Measurements from ENCODE around the gene SMARCA4. TPM values are rescaled to one million over a fixed set of nuclear protein-coding genes. Genes with fewer than 3 reads are reported as not detected.
"Not testable (repeated sequence)": the region's sequence is repeated elsewhere in the genome, so short reads cannot be mapped to it uniquely, and the experiment has no call there.

The SMARCA4 gene
- total and polyA plus RNA-seq, 3 donors from 2014 or later = 141 to 188 (median 180) TPM

DNA sequence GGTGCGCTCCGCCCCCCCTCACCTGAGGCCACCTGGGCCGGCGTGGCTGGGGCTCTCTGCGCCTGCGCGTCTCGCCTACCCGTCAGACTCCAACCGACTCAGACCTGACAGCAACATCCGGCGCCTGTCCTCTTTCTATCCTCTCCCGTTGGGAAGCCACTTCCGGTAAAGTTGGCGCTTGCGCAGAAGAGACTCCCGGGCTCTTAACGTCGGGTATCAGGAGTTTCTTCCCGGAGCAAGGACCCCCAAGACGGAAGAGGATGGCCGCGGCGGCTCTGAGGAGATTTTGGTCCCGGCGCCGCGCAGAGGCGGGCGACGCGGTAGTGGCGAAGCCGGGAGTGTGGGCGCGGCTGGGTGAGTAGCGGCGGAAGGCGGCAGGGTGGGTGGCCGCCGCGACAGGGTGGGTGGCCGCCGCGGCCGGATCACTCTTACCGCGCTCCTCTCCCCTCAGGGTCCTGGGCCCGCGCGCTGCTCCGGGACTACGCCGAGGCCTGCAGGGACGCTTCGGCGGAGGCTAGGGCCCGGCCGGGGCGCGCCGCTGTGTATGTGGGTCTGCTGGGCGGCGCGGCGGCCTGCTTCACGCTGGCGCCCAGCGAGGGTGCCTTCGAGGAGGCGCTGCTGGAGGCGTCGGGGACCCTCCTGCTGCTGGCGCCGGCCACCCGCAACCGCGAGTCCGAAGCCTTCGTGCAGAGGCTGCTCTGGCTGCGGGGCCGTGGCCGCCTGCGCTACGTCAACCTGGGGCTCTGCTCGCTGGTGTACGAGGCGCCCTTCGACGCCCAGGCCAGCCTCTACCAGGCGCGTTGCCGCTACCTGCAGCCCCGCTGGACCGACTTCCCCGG is 32.0 kb upstream of the SMARCA4 start, which contains the start of the genes TIMM29 and YIPF2:
TSS of gene TIMM29 (plus strand) at position 249 of the 839 bp plus-strand sequence. CDS start at position 261, 12 bp downstream.
TSS of gene YIPF2 (minus strand) at position 77 of the 839 bp plus-strand sequence. CDS start 229 bp downstream, outside the sequence.
- no peaks in the 10 kb centered on the region for H3K27me3 ChIP-seq
- peak within 1 kb of the TSS; percentile 65 to 93 for H3K27ac ChIP-seq
- intact Hi-C loops (cut with DNase I; ENCODE audit: low total_unique reads) = loop anchor here (10.0 kb wide), 1 partner anchor 54 kb away; the partner anchor contains the start of gene CARM1
- H3K4me3 ChIP-seq = peak within 1 kb of the TSS; percentile 90 to 98
- peaks cover 17% of the 10 kb centered on the region for H3K4me1 ChIP-seq
- H3K9me3 ChIP-seq = no peaks in the 10 kb centered on the region
- 0 to 1% methylated on average over 42 to 71 of the region's 96 CpGs for WGBS, 2 donors
- TF ChIP-seq, protein P1, sequence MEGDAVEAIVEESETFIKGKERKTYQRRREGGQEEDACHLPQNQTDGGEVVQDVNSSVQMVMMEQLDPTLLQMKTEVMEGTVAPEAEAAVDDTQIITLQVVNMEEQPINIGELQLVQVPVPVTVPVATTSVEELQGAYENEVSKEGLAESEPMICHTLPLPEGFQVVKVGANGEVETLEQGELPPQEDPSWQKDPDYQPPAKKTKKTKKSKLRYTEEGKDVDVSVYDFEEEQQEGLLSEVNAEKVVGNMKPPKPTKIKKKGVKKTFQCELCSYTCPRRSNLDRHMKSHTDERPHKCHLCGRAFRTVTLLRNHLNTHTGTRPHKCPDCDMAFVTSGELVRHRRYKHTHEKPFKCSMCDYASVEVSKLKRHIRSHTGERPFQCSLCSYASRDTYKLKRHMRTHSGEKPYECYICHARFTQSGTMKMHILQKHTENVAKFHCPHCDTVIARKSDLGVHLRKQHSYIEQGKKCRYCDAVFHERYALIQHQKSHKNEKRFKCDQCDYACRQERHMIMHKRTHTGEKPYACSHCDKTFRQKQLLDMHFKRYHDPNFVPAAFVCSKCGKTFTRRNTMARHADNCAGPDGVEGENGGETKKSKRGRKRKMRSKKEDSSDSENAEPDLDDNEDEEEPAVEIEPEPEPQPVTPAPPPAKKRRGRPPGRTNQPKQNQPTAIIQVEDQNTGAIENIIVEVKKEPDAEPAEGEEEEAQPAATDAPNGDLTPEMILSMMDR (IDR thresholded peaks at IDR 0.05) = no peak
- peak; percentile 16 for TF ChIP-seq POLR2A (IDR thresholded peaks at IDR 0.05)
- H3K36me3 ChIP-seq (ENCODE audit: low read depth, missing control alignments) = no peaks in the 10 kb centered on the region
- peak; percentile 98 for DNase-seq

DNA sequence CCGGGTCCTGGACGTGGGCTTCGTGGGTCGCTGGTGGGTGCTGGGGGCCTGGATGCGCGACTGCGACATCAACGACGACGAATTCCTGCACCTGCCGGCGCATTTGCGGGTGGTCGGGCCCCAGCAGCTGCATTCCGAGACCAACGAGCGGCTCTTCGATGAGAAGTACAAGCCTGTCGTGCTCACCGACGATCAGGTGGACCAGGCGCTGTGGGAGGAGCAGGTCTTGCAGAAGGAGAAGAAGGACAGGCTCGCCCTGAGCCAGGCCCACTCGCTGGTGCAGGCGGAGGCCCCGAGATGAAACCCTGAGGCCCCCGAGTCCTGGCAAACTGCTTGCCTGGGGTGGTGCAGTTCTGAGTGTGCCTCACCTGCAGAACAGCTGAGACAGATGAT is 31.4 kb upstream of the SMARCA4 start:
- peak overlapping the region; percentile 90 to 98 for H3K4me3 ChIP-seq
- peak; percentile 33 for DNase-seq
- peaks cover 17% of the 10 kb centered on the region for H3K4me1 ChIP-seq
- no peaks in the 10 kb centered on the region for H3K27me3 ChIP-seq
- H3K36me3 ChIP-seq (ENCODE audit: low read depth, missing control alignments) = no peaks in the 10 kb centered on the region
- peak overlapping the region; percentile 65 to 93 for H3K27ac ChIP-seq
- intact Hi-C loops (cut with DNase I; ENCODE audit: low total_unique reads) = loop anchor here (10.0 kb wide), 1 partner anchor 55 kb away; the partner anchor contains the start of gene CARM1
- no peak for TF ChIP-seq POLR2A (IDR thresholded peaks at IDR 0.05)
- TF ChIP-seq, protein P1 (IDR thresholded peaks at IDR 0.05) = no peak
- WGBS, 2 donors = 3% methylated on average over 19 to 23 of the region's 27 CpGs
- H3K9me3 ChIP-seq = no peaks in the 10 kb centered on the region

DNA sequence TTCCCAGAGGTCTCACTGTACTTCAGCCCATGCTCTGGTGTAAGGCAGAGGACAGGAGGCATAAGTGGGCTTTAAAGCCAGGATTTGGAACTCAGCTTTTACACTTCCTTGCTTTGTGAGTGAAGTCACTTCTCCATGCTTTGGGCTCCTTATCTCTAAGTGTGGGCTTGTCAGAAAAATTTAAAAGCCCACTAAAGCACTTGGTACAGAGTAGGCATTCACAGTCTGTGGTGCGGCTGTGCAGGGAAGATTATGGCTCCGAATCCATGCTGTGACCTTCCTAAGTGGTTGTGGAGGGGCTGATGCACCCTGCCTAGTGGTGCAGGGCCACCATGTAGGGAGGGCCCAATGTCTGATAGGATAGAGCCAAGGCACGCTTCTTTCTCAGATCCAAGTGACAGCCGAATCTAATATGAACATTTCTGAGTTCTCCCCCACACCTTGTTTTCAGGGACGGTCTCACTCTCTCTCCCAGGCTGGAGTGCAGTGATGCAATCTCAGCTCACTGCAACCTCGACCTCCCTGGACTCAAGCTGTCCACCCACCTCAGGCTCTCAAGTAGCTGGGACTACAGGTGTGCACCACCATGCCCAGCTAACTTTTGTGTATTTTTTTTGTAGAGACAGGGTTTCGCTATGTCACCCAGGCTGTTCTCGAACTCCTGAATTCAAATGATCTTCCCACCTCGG is 25.3 kb upstream of the SMARCA4 start:
- TF ChIP-seq POLR2A (IDR thresholded peaks at IDR 0.05) = no peak
- TF ChIP-seq, protein P1 (IDR thresholded peaks at IDR 0.05) = no peak
- H3K4me1 ChIP-seq = no peaks in the 10 kb centered on the region
- H3K36me3 ChIP-seq (ENCODE audit: low read depth, missing control alignments) = no peaks in the 10 kb centered on the region
- no peak overlapping the region for H3K4me3 ChIP-seq
- intact Hi-C loops (cut with DNase I; ENCODE audit: low total_unique reads) = no loop called here
- H3K27ac ChIP-seq = no peak overlapping the region
- DNase-seq = no peak
- no peaks in the 10 kb centered on the region for H3K27me3 ChIP-seq
- H3K9me3 ChIP-seq = no peaks in the 10 kb centered on the region
- WGBS, 2 donors = 81 to 83% methylated on average over 9 of the region's 9 CpGs

DNA sequence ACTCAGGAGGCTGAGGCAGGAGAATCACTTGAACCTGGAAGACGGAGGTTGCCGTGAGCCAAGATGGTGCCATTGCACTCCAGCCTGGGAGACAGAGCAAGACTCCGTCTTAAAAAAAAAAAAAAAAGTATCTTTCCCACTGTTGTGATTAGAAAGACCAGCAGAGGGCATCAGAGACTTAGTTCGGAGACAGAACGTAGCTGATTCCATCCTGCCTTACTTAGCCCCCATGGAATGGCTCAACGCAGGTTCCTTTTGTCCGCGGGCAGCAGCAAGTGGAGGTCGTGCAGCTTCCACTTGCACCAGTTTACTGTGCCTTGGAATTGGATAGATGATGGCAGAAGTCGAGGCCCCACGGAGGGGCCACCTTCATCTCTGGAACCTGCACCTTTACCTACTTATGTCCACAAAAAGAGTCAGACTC is 24.2 kb upstream of the SMARCA4 start:
- intact Hi-C loops (cut with DNase I; ENCODE audit: low total_unique reads) = no loop called here
- no peak overlapping the region for H3K4me3 ChIP-seq
- peak; percentile 59 for DNase-seq

DNA sequence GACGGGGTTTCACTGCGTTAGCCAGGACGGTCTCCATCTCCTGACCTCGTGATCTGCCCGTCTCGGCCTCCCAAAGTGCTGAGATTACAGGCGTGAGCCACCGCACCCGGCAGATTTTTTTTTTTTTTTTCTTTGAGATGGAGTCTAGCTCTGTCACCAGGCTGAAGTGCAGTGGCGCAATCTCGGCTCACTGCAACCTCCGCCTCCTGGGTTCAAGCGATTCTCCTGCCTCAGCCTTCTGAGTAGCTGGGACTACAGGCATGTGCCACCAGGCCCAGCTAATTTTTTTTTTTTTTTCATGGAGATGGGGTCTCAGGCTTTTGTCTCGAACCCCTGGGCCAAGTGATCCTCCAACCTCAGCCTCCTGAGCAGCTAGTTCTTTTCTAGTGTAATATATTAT is 19.2 kb upstream of the SMARCA4 start:
- WGBS, 2 donors = 75 to 87% methylated on average over 14 of the region's 14 CpGs
- H3K27me3 ChIP-seq; intact Hi-C loops (cut with DNase I; ENCODE audit: low total_unique reads); H3K36me3 ChIP-seq (ENCODE audit: low read depth, missing control alignments); H3K9me3 ChIP-seq; DNase-seq; H3K27ac ChIP-seq; H3K4me3 ChIP-seq; H3K4me1 ChIP-seq: not testable (repeated sequence)

More for the DNA sequence above, 24.2 kb upstream of the SMARCA4 start:
- Histone ChIP-seq H3K27me3 (no peaks in the 10 kb centered on the region), H3K4me1 (no peaks in the 10 kb centered on the region), H3K36me3 (ENCODE audit: low read depth, missing control alignments) (no peaks in the 10 kb centered on the region), H3K9me3 (no peaks in the 10 kb centered on the region), H3K27ac (no peak overlapping the region)
- WGBS, 2 donors = 20 to 26% methylated on average over 11 of the region's 11 CpGs
- TF ChIP-seq, protein P1 (IDR thresholded peaks at IDR 0.05) = peak; percentile 20 to 61 (median 49)
- no peak for TF ChIP-seq POLR2A (IDR thresholded peaks at IDR 0.05)

DNA sequence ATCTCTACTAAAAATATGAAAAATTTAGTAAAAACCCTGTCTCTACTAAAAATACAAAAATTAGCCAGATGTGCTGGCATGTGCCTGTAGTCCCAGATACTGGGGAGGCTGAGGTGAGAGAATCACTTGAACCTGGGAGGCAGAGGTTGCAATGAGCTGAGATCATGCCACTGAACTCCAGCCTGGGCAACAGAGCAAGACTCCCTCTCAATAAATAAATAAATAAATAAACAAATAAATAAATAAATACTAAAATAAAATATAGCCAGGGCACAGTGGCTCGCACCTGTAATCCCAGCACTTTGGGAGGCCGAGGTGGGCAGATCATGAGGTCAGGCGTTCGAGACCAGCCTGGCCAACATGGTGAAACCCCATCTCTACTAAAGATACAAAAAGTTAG is 17.4 kb upstream of the SMARCA4 start:
- H3K27ac ChIP-seq; DNase-seq; H3K36me3 ChIP-seq (ENCODE audit: low read depth, missing control alignments); H3K9me3 ChIP-seq; intact Hi-C loops (cut with DNase I; ENCODE audit: low total_unique reads); H3K4me1 ChIP-seq; H3K4me3 ChIP-seq; H3K27me3 ChIP-seq: not testable (repeated sequence)
- WGBS, 2 donors = 82 to 93% methylated on average over 4 of the region's 4 CpGs

Measured in testis (tissue), 3 donors.